Measurements from ENCODE around the gene PEX5L.

DNA sequence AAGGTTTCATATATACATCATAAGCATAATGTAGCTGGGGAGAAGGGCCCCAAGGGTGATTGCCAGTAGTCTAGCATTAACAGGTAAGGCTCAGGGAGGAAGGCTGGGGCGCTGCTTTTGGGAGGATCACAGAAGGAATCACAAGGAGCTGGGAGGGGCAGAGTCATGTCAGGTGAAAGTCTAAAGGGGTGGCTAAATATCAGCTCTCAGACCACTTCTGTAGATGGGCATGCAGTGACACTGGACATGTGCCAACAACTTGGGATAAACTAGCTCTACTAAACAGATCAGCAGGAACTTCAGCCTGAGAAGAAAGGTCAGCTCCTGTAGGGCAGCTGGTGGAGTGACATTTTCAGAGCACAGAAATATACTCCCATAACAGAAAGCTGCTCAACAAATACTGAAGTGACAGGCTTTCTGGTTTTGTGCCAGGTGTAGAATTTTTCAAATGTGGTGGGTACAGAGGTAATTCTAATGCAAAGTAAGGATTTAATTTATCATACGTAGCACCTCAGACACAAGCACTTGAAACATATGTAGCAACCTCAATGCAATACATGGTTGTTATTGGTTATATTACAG is 79.4 kb downstream of the PEX5L start:
- TF ChIP-seq CREM (CRISPR knock-in tag; IDR thresholded peaks at IDR 0.05) (no peak), CTCF (IDR thresholded peaks at IDR 0.05) (no peak), ATF6 (CRISPR knock-in tag; IDR thresholded peaks at IDR 0.05) (no peak)

All from WTC11 (cell line).